ENCODE results near the gene MPRIP. TPM values are rescaled to one million over a fixed set of nuclear protein-coding genes. Genes with fewer than 3 reads are reported as not detected.

MPRIP gene
- total and polyA plus RNA-seq, 2 donors (not counting 1 experiment from before 2014, with no cell fraction given): 130 to 299 TPM

DNA sequence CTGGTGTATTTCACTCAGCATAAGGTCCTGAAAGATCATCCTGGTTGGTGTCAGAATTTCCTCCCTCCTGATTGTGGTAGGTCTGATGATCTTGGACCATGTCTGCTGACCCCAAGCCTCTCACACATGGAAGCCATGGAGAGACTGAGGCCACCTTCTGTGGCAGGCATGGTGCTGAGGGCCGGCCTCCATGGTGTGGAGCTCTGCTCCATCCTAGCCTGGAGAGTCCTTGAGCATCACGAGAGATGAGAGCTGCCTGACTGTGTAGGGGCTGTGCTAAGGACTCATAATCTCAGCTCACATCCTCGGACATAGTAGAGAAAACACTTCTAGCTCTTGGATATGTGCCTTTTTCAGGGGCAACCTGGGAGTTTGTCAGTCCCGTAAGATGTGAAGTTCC lies 40.6 kb downstream of the MPRIP start:
- no peak for DNase-seq
- CTCF ChIA-PET: no interaction called here
- Mint-ChIP-seq H3K27ac (no peak overlapping the region), H3K27me3 (no peaks in the 10 kb centered on the region), H3K9me3 (ENCODE audit: insufficient read depth) (no peaks in the 10 kb centered on the region), H3K4me1 (peaks cover 13% of the 10 kb centered on the region), H3K4me3 (no peak overlapping the region)
- ATAC-seq (ENCODE audit: low read depth): no peak
- TF ChIP-seq, protein P1, sequence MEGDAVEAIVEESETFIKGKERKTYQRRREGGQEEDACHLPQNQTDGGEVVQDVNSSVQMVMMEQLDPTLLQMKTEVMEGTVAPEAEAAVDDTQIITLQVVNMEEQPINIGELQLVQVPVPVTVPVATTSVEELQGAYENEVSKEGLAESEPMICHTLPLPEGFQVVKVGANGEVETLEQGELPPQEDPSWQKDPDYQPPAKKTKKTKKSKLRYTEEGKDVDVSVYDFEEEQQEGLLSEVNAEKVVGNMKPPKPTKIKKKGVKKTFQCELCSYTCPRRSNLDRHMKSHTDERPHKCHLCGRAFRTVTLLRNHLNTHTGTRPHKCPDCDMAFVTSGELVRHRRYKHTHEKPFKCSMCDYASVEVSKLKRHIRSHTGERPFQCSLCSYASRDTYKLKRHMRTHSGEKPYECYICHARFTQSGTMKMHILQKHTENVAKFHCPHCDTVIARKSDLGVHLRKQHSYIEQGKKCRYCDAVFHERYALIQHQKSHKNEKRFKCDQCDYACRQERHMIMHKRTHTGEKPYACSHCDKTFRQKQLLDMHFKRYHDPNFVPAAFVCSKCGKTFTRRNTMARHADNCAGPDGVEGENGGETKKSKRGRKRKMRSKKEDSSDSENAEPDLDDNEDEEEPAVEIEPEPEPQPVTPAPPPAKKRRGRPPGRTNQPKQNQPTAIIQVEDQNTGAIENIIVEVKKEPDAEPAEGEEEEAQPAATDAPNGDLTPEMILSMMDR (IDR thresholded peaks at IDR 0.05): no peak
- TF ChIP-seq EZH2 (IDR thresholded peaks at IDR 0.05; ENCODE audit: borderline replicate concordance, insufficient read depth, low read depth, low read length, poor library complexity, severe bottlenecking): no peak
- Histone ChIP-seq H2AFZ (ENCODE audit: insufficient read depth, low read depth, low read length, poor library complexity, severe bottlenecking) (no peak overlapping the region), H3K9ac (ENCODE audit: low read length) (no peak overlapping the region), H4K20me1 (ENCODE audit: control insufficient read depth, insufficient read depth, low read length, poor library complexity, severe bottlenecking) (peaks cover 94% of the 10 kb centered on the region), H3K4me3 (ENCODE audit: control extremely low read depth in 1 of 5, extremely low read depth in 1 of 5, insufficient read depth in 1 of 5, low read depth in 2 of 5, low read length in 4 of 5) (no peak overlapping the region), H3K27me3 (replicated peaks in 1 of 4; ENCODE audit: control extremely low read depth in 1 of 4, control insufficient read depth in 3 of 4, insufficient read depth in 4 of 4, low read length in 3 of 4) (no peaks in the 10 kb centered on the region), H3K4me1 (ENCODE audit: control insufficient read depth in 2 of 2, insufficient read depth in 2 of 2, low read length in 2 of 2) (peaks cover 0 to 2% of the 10 kb centered on the region in 2 donors), H3K9me3 (ENCODE audit: control extremely low read depth in 1 of 3, control insufficient read depth in 2 of 3, insufficient read depth in 1 of 3, low read length in 2 of 3) (no peaks in the 10 kb centered on the region), H3K79me2 (ENCODE audit: control insufficient read depth, insufficient read depth, low read length) (peaks cover 98% of the 10 kb centered on the region), H3K36me3 (replicated peaks in 1 of 2; ENCODE audit: control extremely low read depth in 1 of 2, control insufficient read depth in 1 of 2, extremely low read depth in 1 of 2, insufficient read depth in 2 of 2, low read length in 1 of 2) (peaks cover 8 to 76% of the 10 kb centered on the region in 2 experiments), H3K4me2 (replicated peaks; ENCODE audit: low read depth, low read length, poor library complexity, severe bottlenecking) (no peak overlapping the region), H3K27ac (ENCODE audit: low read length in 2 of 2) (no peak overlapping the region)
- intact Hi-C loops (cut with micrococcal nuclease): no loop called here
- 100% methylated on average over 3 of the region's 4 CpGs for WGBS (ENCODE audit: insufficient coverage)
- POLR2A ChIA-PET: no interaction called here

DNA sequence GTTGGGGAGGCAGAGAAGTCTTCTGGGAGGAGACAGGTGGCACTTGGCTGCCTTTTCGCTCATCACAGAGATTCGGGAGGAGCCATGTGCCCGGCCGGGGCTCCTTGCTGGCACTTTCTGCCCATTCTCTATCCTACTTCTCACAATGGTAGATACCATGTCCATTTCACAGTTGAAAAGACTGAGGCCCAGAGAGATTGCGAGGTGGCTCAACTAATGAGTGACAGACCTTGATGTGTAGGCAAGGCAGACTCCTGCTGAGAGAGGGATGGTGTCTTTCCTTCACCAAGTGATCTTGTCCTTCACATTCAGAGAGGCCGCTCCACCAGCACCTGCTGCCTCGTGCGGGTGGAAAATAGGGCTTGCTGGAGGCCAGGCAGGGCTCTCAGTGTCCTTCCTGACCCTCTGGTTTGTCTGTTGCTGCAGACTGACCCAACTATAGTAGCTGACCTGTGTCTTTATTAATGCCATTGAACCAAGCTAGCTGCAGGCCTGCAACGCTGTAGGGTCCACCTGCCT lies 42.1 kb downstream of the MPRIP start:
- Histone ChIP-seq H3K27ac (ENCODE audit: low read length in 2 of 2) (no peak overlapping the region), H3K9me3 (ENCODE audit: control extremely low read depth in 1 of 3, control insufficient read depth in 2 of 3, insufficient read depth in 1 of 3, low read length in 2 of 3) (no peaks in the 10 kb centered on the region), H4K20me1 (ENCODE audit: control insufficient read depth, insufficient read depth, low read length, poor library complexity, severe bottlenecking) (peaks cover 94% of the 10 kb centered on the region), H3K9ac (ENCODE audit: low read length) (no peak overlapping the region), H3K79me2 (ENCODE audit: control insufficient read depth, insufficient read depth, low read length) (peaks cover 98% of the 10 kb centered on the region), H3K36me3 (replicated peaks in 1 of 2; ENCODE audit: control extremely low read depth in 1 of 2, control insufficient read depth in 1 of 2, extremely low read depth in 1 of 2, insufficient read depth in 2 of 2, low read length in 1 of 2) (peaks cover 10 to 75% of the 10 kb centered on the region in 2 experiments), H2AFZ (ENCODE audit: insufficient read depth, low read depth, low read length, poor library complexity, severe bottlenecking) (no peak overlapping the region), H3K4me2 (replicated peaks; ENCODE audit: low read depth, low read length, poor library complexity, severe bottlenecking) (no peak overlapping the region), H3K4me1 (ENCODE audit: control insufficient read depth in 2 of 2, insufficient read depth in 2 of 2, low read length in 2 of 2) (peaks cover 10 to 15% of the 10 kb centered on the region in 2 donors), H3K27me3 (replicated peaks in 1 of 4; ENCODE audit: control extremely low read depth in 1 of 4, control insufficient read depth in 3 of 4, insufficient read depth in 4 of 4, low read length in 3 of 4) (no peaks in the 10 kb centered on the region), H3K4me3 (ENCODE audit: control extremely low read depth in 1 of 5, extremely low read depth in 1 of 5, insufficient read depth in 1 of 5, low read depth in 2 of 5, low read length in 4 of 5) (no peak overlapping the region)
- Mint-ChIP-seq H3K4me1 (peaks cover 28% of the 10 kb centered on the region), H3K27me3 (no peaks in the 10 kb centered on the region), H3K27ac (no peak overlapping the region), H3K4me3 (no peak overlapping the region), H3K9me3 (ENCODE audit: insufficient read depth) (no peaks in the 10 kb centered on the region)
- ATAC-seq (ENCODE audit: low read depth): no peak
- POLR2A ChIA-PET: no interaction called here
- intact Hi-C loops (cut with micrococcal nuclease): no loop called here
- 99% methylated on average over 7 of the region's 9 CpGs for WGBS (ENCODE audit: insufficient coverage)
- TF ChIP-seq EZH2 (IDR thresholded peaks at IDR 0.05; ENCODE audit: borderline replicate concordance, insufficient read depth, low read depth, low read length, poor library complexity, severe bottlenecking): no peak
- TF ChIP-seq, protein P1 (IDR thresholded peaks at IDR 0.05): no peak
- no peak for DNase-seq
- CTCF ChIA-PET: interaction anchor here (0.7 kb wide), 1 partner anchor 91 kb away, joined by 3 read pairs; no protein-coding TSS in a partner anchor
